SK-N-SH treated with all-trans-retinoic acid at 6 μM for 48 hours (cell line): ENCODE data around the gene NPLOC4.

ENCODE experiments used
- ATAC-seq: fragments of 200-7000 bp; cut with Tn5 transposase; 3 replicates; pipeline ENCODE4 v1.9.1; 2020; ENCODE audit warnings: mild to moderate bottlenecking, moderate library complexity
- ARNTL ChIP-seq: fragments of 450-650 bp; formaldehyde crosslinking; IDR thresholded peaks from 2 replicates; pipeline ENCODE4 v1.5.0; 2020; ENCODE audit warnings: low read depth, mild to moderate bottlenecking, moderate library complexity, borderline replicate concordance
- BACH2 ChIP-seq: fragments of 250-450 bp; sonication (Bioruptor Pico); IDR thresholded peaks from 2 replicates; pipeline ENCODE4 v1.9.0; 2021; ENCODE audit warnings: mild to moderate bottlenecking, borderline replicate concordance
- CSDC2 ChIP-seq: fragments of 250-450 bp; sonication (Bioruptor Pico); IDR thresholded peaks from 2 replicates; pipeline ENCODE4 v1.5.0; 2020; ENCODE audit warnings: mild to moderate bottlenecking, moderate library complexity
- CSRNP3 ChIP-seq: fragments of 250-450 bp; sonication (Bioruptor Pico); IDR thresholded peaks from 2 replicates; pipeline ENCODE4 v1.5.1; 2021; ENCODE audit warnings: mild to moderate bottlenecking, moderate library complexity
- ESRRG ChIP-seq: fragments of 250-450 bp; sonication (Bioruptor Pico); IDR thresholded peaks from 2 replicates; pipeline ENCODE4 v1.6.1; 2021; ENCODE audit warnings: mild to moderate bottlenecking
- GLIS3 ChIP-seq: fragments of 250-450 bp; sonication (Bioruptor Pico); IDR thresholded peaks from 2 replicates; pipeline ENCODE4 v1.5.0; 2020; ENCODE audit warnings: mild to moderate bottlenecking, moderate library complexity
- ISL1 ChIP-seq: fragments of 250-450 bp; sonication (Bioruptor Pico); IDR thresholded peaks from 2 replicates; pipeline ENCODE4 v2.1.2; 2022; ENCODE audit warnings: mild to moderate bottlenecking, moderate library complexity
- OSR1 ChIP-seq: fragments of 250-450 bp; sonication (Bioruptor Pico); IDR thresholded peaks from 2 replicates; pipeline ENCODE4 v1.8.0; 2022; ENCODE audit warnings: moderate library complexity, mild to moderate bottlenecking, inconsistent platforms
- POU6F1 ChIP-seq: fragments of 250-450 bp; sonication (Bioruptor Pico); IDR thresholded peaks from 2 replicates; pipeline ENCODE4 v1.8.0; 2021; ENCODE audit warnings: low read depth, mild to moderate bottlenecking, moderate library complexity, borderline replicate concordance
- PPARA ChIP-seq: fragments of 250-450 bp; sonication (Bioruptor Pico); IDR thresholded peaks from 2 replicates; pipeline ENCODE4 v1.5.0; 2020; ENCODE audit warnings: mild to moderate bottlenecking, borderline replicate concordance
- SNAI2 ChIP-seq: fragments of 250-450 bp; sonication (Bioruptor Pico); IDR thresholded peaks from 2 replicates; pipeline ENCODE4 v1.5.0; 2020; ENCODE audit warnings: mild to moderate bottlenecking, moderate library complexity
- TCF4 ChIP-seq: fragments of 250-450 bp; sonication (Bioruptor Pico); IDR thresholded peaks from 2 replicates; pipeline ENCODE4 v1.8.0; 2021; ENCODE audit warnings: mild to moderate bottlenecking, moderate library complexity, borderline replicate concordance
- TOX ChIP-seq: fragments of 250-450 bp; sonication (Bioruptor Pico); IDR thresholded peaks from 2 replicates; pipeline ENCODE4 v1.8.0; 2021; ENCODE audit warnings: mild to moderate bottlenecking, moderate library complexity, borderline replicate concordance
- TSHZ2 ChIP-seq: fragments of 250-450 bp; sonication (Bioruptor Pico); IDR thresholded peaks from 2 replicates; pipeline ENCODE4 v1.5.0; 2020; ENCODE audit warnings: mild to moderate bottlenecking, moderate library complexity
- ZC3H10 ChIP-seq: fragments of 250-450 bp; sonication (Bioruptor Pico); IDR thresholded peaks from 2 replicates; pipeline ENCODE4 v1.5.1; 2021; ENCODE audit warnings: mild to moderate bottlenecking, moderate library complexity
- ZFP3 ChIP-seq: fragments of 250-450 bp; sonication (Bioruptor Pico); IDR thresholded peaks from 2 replicates; pipeline ENCODE4 v1.5.0; 2020; ENCODE audit warnings: mild to moderate bottlenecking, moderate library complexity
- ZFP30 ChIP-seq: fragments of 450-650 bp; formaldehyde crosslinking; IDR thresholded peaks from 2 replicates; pipeline ENCODE4 v1.5.0; 2022; ENCODE audit warnings: mild to moderate bottlenecking, moderate library complexity
- ZNF565 ChIP-seq: fragments of 450-650 bp; formaldehyde crosslinking; conservative IDR thresholded peaks from 2 replicates; pipeline ENCODE4 v1.5.0; 2020; ENCODE audit warnings: low read depth, mild to moderate bottlenecking, moderate library complexity
- ZNF70 ChIP-seq: fragments of 450-650 bp; formaldehyde crosslinking; IDR thresholded peaks from 2 replicates; pipeline ENCODE4 v1.5.0; 2020; ENCODE audit warnings: mild to moderate bottlenecking, moderate library complexity
- ZNF8 ChIP-seq: fragments of 450-650 bp; formaldehyde crosslinking; IDR thresholded peaks from 2 replicates; pipeline ENCODE4 v1.5.0; 2020; ENCODE audit warnings: mild to moderate bottlenecking, moderate library complexity
- TF ChIP-seq, protein P1 (sequence below): fragments of 250-450 bp; sonication (Bioruptor Pico); IDR thresholded peaks from 2 replicates; pipeline ENCODE4 v1.8.0; 2020; ENCODE audit warnings: mild to moderate bottlenecking, moderate library complexity, borderline replicate concordance
- TF ChIP-seq, protein P2 (sequence below): fragments of 250-450 bp; sonication (Bioruptor Pico); IDR thresholded peaks from 2 replicates; pipeline ENCODE4 v1.5.1; 2020; ENCODE audit warnings: low read depth, mild to moderate bottlenecking, moderate library complexity

NPLOC4 gene

GRCh38 chr17:81662002-81662401 is 25.1 kb upstream of the NPLOC4 start (continued):
- no peak for TF ChIP-seq CSRNP3 (CRISPR knock-in tag)
- TF ChIP-seq SNAI2 (CRISPR knock-in tag), result no peak
- TF ChIP-seq OSR1 (CRISPR knock-in tag), result no peak
- no peak for TF ChIP-seq BACH2
- TF ChIP-seq ESRRG (CRISPR knock-in tag), result no peak
- no peak for TF ChIP-seq TCF4

GRCh38 chr17:81660441-81660840 is 23.5 kb upstream of the NPLOC4 start:
- no peak for ATAC-seq
- no peak for TF ChIP-seq CSDC2 (CRISPR knock-in tag)
- no peak for TF ChIP-seq PPARA (CRISPR knock-in tag)
- TF ChIP-seq ZC3H10, result no peak
- no peak for TF ChIP-seq ARNTL (CRISPR knock-in tag)
- no peak for TF ChIP-seq GLIS3
- no peak for TF ChIP-seq ZNF8
- TF ChIP-seq ZNF70, result no peak
- TF ChIP-seq OSR1 (CRISPR knock-in tag), result no peak
- TF ChIP-seq TOX (CRISPR knock-in tag), result no peak

DNA sequence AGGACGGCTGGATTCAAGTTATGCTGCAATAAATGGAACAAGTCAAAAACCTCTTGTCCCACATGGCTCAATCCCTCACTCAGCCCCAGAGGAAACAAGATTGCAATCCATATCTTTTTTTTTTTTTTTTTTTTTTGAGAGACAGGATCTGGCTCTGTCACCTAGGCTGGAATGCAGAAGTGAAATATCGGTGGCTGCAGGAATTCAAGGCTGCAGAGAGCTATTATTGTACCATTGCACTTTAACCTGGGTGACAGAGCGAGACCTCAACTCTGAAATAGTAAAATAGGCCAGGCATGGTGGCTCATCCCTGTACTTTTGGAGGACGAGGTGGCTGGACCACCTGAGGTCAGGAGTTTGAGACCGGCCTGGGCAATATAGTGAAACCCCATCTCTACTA is 22.1 kb upstream of the NPLOC4 start:
- ATAC-seq, result no peak
- no peak for TF ChIP-seq ZC3H10
- TF ChIP-seq, protein P1, sequence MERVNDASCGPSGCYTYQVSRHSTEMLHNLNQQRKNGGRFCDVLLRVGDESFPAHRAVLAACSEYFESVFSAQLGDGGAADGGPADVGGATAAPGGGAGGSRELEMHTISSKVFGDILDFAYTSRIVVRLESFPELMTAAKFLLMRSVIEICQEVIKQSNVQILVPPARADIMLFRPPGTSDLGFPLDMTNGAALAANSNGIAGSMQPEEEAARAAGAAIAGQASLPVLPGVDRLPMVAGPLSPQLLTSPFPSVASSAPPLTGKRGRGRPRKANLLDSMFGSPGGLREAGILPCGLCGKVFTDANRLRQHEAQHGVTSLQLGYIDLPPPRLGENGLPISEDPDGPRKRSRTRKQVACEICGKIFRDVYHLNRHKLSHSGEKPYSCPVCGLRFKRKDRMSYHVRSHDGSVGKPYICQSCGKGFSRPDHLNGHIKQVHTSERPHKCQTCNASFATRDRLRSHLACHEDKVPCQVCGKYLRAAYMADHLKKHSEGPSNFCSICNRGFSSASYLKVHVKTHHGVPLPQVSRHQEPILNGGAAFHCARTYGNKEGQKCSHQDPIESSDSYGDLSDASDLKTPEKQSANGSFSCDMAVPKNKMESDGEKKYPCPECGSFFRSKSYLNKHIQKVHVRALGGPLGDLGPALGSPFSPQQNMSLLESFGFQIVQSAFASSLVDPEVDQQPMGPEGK (CRISPR knock-in tag), result no peak
- TF ChIP-seq ISL1, result no peak
- no peak for TF ChIP-seq ZFP30 (CRISPR knock-in tag)
- TF ChIP-seq OSR1 (CRISPR knock-in tag), result no peak
- TF ChIP-seq ZNF8, result no peak
- TF ChIP-seq TOX (CRISPR knock-in tag), result no peak
- TF ChIP-seq PPARA (CRISPR knock-in tag), result no peak
- no peak for TF ChIP-seq ZNF565
- TF ChIP-seq TCF4, result no peak
- no peak for TF ChIP-seq POU6F1 (CRISPR knock-in tag)
- no peak for TF ChIP-seq SNAI2 (CRISPR knock-in tag)
- TF ChIP-seq, protein P2, sequence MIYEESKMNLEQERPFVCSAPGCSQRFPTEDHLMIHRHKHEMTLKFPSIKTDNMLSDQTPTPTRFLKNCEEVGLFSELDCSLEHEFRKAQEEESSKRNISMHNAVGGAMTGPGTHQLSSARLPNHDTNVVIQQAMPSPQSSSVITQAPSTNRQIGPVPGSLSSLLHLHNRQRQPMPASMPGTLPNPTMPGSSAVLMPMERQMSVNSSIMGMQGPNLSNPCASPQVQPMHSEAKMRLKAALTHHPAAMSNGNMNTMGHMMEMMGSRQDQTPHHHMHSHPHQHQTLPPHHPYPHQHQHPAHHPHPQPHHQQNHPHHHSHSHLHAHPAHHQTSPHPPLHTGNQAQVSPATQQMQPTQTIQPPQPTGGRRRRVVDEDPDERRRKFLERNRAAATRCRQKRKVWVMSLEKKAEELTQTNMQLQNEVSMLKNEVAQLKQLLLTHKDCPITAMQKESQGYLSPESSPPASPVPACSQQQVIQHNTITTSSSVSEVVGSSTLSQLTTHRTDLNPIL, result no peak
- TF ChIP-seq BACH2, result no peak
- no peak for TF ChIP-seq ARNTL (CRISPR knock-in tag)
- no peak for TF ChIP-seq GLIS3
- TF ChIP-seq ZFP3, result no peak
- no peak for TF ChIP-seq CSDC2 (CRISPR knock-in tag)
- no peak for TF ChIP-seq ZNF70
- no peak for TF ChIP-seq CSRNP3 (CRISPR knock-in tag)

- ATAC-seq, result no peak
- no peak for TF ChIP-seq TCF4
- no peak for TF ChIP-seq ZFP30 (CRISPR knock-in tag)
- TF ChIP-seq ZC3H10, result no peak
- no peak for TF ChIP-seq TSHZ2 (CRISPR knock-in tag)
- TF ChIP-seq ZNF70, result no peak
- TF ChIP-seq POU6F1 (CRISPR knock-in tag), result no peak
- no peak for TF ChIP-seq ARNTL (CRISPR knock-in tag)
- no peak for TF ChIP-seq OSR1 (CRISPR knock-in tag)
- TF ChIP-seq CSDC2 (CRISPR knock-in tag), result no peak
- no peak for TF ChIP-seq ZFP3
These were observed 19.9 kb upstream of the NPLOC4 start for GRCh38 chr17:81656835-81657234.
